ENCODE results near the gene TEAD1. TPM values are rescaled to one million over a fixed set of nuclear protein-coding genes. Genes with fewer than 3 reads are reported as not detected.

TEAD1 gene
- total RNA-seq, 2 experiments from 2014 or later = 0.11 TPM; not detected in 1

GRCh38 chr11:12701811-12702592, 27.8 kb downstream of the TEAD1 start:
- H3K27me3 ChIP-seq (ENCODE audit: control insufficient read depth in 1 of 2, insufficient read depth in 2 of 2, low read length in 2 of 2) = peaks cover 19 to 50% of the 10 kb centered on the region in 2 experiments
- no peak overlapping the region for H3K27ac ChIP-seq (ENCODE audit: low read depth in 1 of 2, low read length in 2 of 2)
- Mint-ChIP-seq H3K36me3 (ENCODE audit: low read depth) (no peaks in the 10 kb centered on the region), H3K9me3 (no peaks in the 10 kb centered on the region), H3K4me3 (no peak overlapping the region), H3K27me3 (peaks cover 95% of the 10 kb centered on the region), H3K27ac (no peak overlapping the region), H3K4me1 (ENCODE audit: low read depth) (peaks cover 8% of the 10 kb centered on the region)
- H3K4me1 ChIP-seq (ENCODE audit: insufficient read depth, low read length) = no peaks in the 10 kb centered on the region
- ATAC-seq (ENCODE audit: poor library complexity) (no peak), DNase-seq (no peak)
- no peak overlapping the region for H3K4me3 ChIP-seq (ENCODE audit: low read length)
- intact Hi-C loops (cut with DNase I, micrococcal nuclease) = loop anchor here in 1 of 2 experiments (1.0 kb wide), 1 partner anchor 25 kb away; no protein-coding TSS in a partner anchor
- ChIA-PET CTCF (no interaction called here), POLR2A (no interaction called here)
- H3K9me3 ChIP-seq (ENCODE audit: control insufficient read depth in 1 of 2, insufficient read depth in 1 of 2, low read length in 2 of 2) = no peaks in the 10 kb centered on the region
- no peaks in the 10 kb centered on the region for H3K36me3 ChIP-seq (ENCODE audit: insufficient read depth, low read length)
- TF ChIP-seq CTCF (IDR thresholded peaks at IDR 0.05) = no peak

GRCh38 chr11:12702999-12703453, 28.8 kb downstream of the TEAD1 start:
- no peak overlapping the region for H3K27ac Mint-ChIP-seq
- Histone ChIP-seq H3K4me1 (ENCODE audit: insufficient read depth, low read length) (no peaks in the 10 kb centered on the region), H3K27me3 (ENCODE audit: control insufficient read depth in 1 of 2, insufficient read depth in 2 of 2, low read length in 2 of 2) (peaks cover 14 to 43% of the 10 kb centered on the region in 2 experiments), H3K36me3 (ENCODE audit: insufficient read depth, low read length) (no peaks in the 10 kb centered on the region), H3K27ac (ENCODE audit: low read depth in 1 of 2, low read length in 2 of 2) (no peak overlapping the region), H3K4me3 (ENCODE audit: low read length) (no peak overlapping the region), H3K9me3 (ENCODE audit: control insufficient read depth in 1 of 2, insufficient read depth in 1 of 2, low read length in 2 of 2) (no peaks in the 10 kb centered on the region)
- H3K9me3 Mint-ChIP-seq = no peaks in the 10 kb centered on the region
- H3K36me3 Mint-ChIP-seq (ENCODE audit: low read depth) = no peaks in the 10 kb centered on the region
- DNase-seq = no peak
- intact Hi-C loops (cut with DNase I, micrococcal nuclease) = loop anchor here in 1 of 2 experiments (1.0 kb wide), 1 partner anchor 26 kb away; no protein-coding TSS in a partner anchor
- TF ChIP-seq CTCF (IDR thresholded peaks at IDR 0.05) = no peak
- peaks cover 95% of the 10 kb centered on the region for H3K27me3 Mint-ChIP-seq
- CTCF ChIA-PET = no interaction called here
- POLR2A ChIA-PET = no interaction called here
- H3K4me1 Mint-ChIP-seq (ENCODE audit: low read depth) = peaks cover 6% of the 10 kb centered on the region
- no peak overlapping the region for H3K4me3 Mint-ChIP-seq
- ATAC-seq (ENCODE audit: poor library complexity) = no peak

GRCh38 chr11:12704049-12704448, 29.8 kb downstream of the TEAD1 start:
- CTCF ChIA-PET = no interaction called here
- H3K27ac Mint-ChIP-seq = no peak overlapping the region

More at GRCh38 chr11:12704049-12704448, 29.8 kb downstream of the TEAD1 start:
- no peaks in the 10 kb centered on the region for H3K36me3 ChIP-seq (ENCODE audit: insufficient read depth, low read length)
- Mint-ChIP-seq H3K4me1 (ENCODE audit: low read depth) (no peaks in the 10 kb centered on the region), H3K27me3 (peaks cover 94% of the 10 kb centered on the region), H3K36me3 (ENCODE audit: low read depth) (no peaks in the 10 kb centered on the region), H3K4me3 (no peak overlapping the region), H3K9me3 (no peaks in the 10 kb centered on the region)
- no peak for DNase-seq
- H3K9me3 ChIP-seq (ENCODE audit: control insufficient read depth in 1 of 2, insufficient read depth in 1 of 2, low read length in 2 of 2) = no peaks in the 10 kb centered on the region
- H3K4me3 ChIP-seq (ENCODE audit: low read length) = no peak overlapping the region
- TF ChIP-seq CTCF (IDR thresholded peaks at IDR 0.05) = no peak
- POLR2A ChIA-PET = interaction anchor here (0.6 kb wide), 1 partner anchor 179 kb away, joined by 3 read pairs; no protein-coding TSS in a partner anchor
- ATAC-seq (ENCODE audit: poor library complexity) = no peak
- H3K27me3 ChIP-seq (ENCODE audit: control insufficient read depth in 1 of 2, insufficient read depth in 2 of 2, low read length in 2 of 2) = peaks cover 12 to 36% of the 10 kb centered on the region in 2 experiments
- intact Hi-C loops (cut with DNase I, micrococcal nuclease) = no loop called here
- H3K4me1 ChIP-seq (ENCODE audit: insufficient read depth, low read length) = no peaks in the 10 kb centered on the region
- H3K27ac ChIP-seq (ENCODE audit: low read depth in 1 of 2, low read length in 2 of 2) = no peak overlapping the region
